SIG-M5 (cell line): ENCODE measurements around the gene TMEM135.
"Not testable (repeated sequence)": the region's sequence is repeated elsewhere in the genome, so short reads cannot be mapped to it uniquely, and the experiment has no call there.

Source experiments
- DNase-seq: peaks from one replicate; lab custom pipeline; 2025; lab: John Stamatoyannopoulos, UW

TMEM135 gene

DNA sequence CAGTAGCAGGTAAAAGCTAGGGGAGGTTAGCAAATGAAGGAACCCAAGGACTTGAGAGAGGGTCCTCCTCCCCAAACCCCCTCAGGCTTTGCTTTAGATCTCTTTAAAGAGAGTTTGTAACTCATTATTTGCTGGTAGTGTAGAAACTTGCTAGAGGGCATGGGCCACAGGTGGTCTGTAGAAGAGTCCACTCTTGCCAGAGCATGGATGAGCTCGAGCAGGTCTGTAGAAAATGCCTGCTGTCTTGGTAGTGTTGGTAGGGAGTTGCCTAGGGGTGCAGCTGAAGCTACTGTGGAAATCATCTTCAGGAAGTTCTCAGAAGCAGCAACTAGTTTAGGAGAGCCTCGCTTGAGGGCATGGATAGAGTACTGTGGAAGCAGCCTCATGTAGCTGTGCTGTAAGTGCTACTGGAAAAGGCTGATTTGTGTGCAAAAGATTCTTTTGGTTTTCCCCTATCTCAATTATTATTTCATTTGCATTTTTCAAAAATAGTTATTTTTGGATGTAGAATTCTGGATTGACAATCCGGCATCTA lies 104.3 kb downstream of the TMEM135 start:
- no peak for DNase-seq

DNA sequence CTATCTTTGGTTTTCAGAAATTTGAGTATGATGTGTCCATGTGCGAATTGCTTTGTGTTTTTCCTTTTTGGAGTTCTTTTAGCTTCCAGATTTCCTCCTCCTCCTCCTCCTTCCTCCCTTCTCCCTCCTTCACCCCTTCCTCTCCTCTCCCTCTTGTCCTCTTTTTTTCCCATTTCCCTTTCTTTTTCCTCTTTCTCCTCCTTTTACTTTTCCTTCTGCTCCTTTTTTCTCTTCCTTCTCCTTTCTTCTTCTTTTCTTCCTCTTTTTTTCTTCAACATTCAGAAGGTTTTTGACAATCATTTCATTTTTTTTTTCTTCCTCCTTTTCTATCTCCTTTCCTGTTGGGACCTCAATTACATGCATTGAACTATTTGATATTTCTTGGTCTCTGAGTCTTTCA lies 104.9 kb downstream of the TMEM135 start:
- no peak for DNase-seq

DNA sequence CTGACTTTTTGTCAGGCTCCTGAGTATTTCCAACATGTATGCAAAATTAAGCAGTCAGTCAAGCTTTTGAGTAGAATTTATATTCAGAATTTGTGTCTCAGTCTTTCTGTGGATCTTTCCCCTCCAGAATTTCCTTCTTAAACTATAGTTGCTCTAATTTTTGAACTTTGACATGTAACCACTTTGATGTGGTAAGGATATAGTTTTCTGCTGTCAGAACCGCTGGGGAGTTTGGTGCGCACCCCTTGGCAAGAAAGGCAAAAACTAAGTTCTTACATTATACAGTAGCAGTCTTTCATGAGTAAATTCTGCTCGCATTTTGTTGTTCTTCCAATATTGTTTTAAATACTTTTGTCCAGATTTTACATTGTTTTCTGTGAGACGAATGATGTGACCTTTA lies 105.9 kb downstream of the TMEM135 start:
- DNase-seq, result no peak

DNA sequence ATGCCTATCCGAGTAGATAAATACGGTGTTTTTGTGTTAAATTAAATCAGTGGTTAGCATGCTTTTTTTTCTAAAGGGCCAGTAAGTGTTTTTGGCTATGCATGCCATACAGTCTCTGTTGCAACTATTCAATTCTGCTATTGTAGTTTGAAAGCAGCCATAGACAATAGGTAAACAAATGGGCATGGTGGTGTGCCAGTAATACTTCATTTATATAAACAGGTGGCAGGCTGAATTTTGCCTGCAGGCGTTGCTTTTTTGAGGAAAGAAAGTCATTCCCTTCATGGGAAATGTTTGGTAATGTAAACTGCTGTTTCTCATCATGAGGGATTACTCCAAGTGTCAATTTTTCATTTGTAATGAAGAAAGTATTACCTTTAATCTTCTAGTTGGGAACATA lies 106.5 kb downstream of the TMEM135 start:
- no peak for DNase-seq

DNA sequence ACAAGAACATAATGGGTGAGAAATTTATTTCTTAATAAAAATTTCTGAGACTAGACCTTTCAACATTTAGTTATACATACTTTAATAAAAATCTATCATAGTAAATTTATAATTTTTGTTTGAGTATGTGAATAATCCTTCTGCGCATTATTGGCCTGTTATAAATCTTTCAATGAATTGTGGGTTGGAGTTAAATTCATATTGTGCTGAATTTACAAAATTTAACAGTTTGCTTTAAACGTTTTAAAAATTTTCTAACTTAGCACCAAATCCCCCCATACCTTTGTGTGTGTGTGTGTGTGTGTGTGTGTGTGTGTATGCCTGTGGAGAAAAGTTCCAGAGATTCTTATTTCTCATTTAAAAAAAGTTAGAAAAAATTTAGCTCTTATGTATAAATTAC lies 111.0 kb downstream of the TMEM135 start:
- DNase-seq, result no peak

DNA sequence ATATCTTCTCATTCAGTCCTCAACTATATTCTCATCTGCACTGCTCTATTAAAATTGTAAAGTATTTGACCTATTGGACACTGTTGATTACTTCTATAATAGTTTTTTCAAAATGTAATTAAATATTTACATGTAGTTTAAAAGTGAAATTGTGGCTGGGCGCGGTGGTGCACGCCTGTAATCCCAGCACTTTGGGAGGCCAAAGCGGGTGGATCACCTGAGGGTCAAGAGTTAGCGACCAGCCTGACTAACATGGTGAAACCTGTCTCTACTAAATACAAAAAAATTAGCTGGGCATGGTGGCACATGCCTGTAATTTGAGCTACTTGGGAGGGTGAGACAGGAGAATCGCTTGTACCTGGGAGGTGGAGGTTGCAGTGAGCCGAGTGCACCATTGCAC lies 112.0 kb downstream of the TMEM135 start:
- DNase-seq, result not testable (repeated sequence)

DNA sequence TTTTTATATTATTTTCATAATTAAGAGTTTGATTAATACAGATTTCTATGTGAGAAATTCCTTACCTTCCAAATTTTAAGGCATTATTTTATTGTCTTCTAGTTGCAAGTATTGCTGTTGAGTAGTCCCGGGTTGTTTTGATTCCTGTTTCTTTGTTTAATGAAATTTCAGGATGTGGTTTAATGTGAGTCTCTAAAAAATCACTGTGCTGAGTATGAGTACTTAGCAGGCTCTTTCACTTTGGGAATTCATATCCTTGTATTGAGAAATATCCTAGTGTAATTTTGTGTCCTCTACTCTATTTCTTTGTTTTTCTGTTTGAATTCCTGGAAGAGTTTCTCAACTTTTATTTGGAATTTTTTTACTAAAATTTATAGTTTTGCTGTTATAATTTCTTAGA lies 113.2 kb downstream of the TMEM135 start:
- DNase-seq, result no peak

DNA sequence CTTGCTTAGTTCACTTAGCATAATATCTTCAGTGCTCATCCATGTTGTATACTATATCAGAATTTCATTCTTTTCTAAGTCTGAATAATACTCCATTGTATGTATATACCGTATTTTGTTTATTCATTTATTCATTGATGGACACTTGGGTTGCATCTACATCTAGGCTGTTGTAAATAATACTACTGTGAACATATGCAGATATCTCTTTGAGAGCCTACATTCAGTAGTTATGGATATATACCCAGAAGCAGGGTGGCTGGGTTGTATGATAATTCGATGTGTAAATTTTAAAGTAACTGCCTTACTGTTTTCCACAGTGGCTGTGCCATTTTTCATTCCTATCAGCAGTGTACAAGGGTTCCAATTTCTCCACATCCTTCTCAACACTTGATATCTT lies 116.5 kb downstream of the TMEM135 start:
- no peak for DNase-seq

DNA sequence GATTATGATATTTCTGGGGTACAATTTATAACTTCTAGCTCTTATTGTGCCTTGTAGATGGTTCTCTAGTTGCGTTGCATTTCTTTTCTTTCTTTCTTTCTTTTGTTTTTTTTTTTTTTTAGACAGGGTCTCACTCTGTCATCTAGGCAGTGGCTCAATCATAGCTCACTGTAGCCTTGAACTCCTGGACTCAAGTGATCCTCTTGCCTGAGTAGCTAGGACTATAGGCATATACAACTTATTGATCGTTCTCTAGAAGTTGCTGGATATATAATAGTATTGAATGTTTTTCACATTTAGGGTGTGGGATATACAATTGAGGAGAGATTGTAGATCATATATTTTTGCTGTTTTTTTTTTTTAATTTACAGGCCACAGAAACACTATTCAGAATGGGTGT lies 119.2 kb downstream of the TMEM135 start:
- no peak for DNase-seq

DNA sequence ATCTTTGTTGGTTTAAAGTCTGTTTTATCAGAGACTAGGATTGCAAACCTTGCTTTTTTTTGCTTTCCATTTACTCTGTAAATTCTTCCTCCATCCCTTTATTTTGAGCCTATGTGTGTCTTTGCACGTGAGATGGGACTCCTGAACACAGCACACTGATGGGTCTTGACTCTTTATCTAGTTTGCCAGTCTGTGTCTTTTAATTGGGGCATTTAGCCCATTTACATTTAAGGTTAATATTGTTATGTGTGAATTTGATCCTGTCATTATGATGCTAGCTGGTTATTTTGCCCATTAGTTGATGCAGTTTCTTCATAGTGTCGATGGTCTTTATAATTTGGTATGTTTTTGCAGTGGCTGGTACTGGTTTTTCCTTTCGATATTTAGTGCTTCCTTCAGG lies 131.3 kb downstream of the TMEM135 start:
- not testable (repeated sequence) for DNase-seq

DNA sequence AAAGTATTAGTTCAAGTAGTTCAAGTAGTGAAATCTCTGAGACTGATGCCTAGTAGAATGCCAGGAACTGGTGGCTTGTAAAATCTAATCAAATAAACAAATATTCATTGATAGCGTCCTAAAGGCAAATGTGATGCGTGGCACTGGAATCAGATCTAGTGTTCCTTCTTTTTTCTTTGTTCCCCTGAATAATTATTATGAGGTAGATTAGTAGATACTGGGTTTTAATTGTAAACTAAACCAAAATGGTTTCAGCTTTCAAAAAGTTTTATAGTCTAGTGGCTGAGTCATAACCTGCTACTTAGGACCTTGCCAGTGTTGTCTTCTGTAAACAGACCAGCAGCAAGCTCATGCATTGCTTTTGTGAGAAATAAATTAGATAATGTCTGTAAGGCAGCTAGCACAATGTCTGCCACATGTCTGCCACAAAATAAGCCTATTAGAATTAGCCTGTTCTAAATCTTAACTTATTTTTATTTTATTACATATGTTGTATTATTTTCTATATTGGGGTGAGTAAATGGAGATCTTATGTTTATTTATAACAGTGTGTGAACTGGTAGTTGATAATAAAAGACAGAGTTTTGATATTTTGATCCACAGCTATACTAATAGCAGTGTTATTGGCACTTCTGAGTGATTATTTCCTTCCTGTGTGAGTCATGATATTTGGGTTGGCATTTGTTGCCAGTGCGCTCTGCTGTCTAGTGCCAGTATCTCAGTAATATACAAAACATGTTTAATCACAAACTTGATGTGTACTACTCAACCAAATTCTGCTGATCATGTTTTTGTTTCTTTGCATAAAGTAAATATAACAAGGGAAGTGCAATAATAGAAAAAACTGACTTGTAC lies 135.7 kb downstream of the TMEM135 start:
- DNase-seq, result no peak

DNA sequence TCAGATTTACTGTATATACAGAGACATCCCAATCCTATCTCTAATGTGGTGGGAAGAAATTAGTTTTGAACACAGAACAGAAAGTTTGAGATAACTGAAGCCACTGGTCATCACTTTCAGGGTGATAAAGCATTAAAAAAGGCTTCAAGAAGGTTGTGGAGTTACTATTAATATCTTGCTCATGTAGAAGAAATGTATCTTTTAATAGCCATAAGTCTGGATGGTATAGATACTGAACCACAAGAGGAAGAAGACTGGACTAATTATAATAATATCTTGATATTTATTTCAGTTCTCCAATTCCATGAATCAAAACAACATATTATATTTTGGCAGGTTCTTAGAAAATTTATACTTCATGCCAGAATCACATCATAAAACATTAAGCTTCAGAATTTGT lies 137.1 kb downstream of the TMEM135 start:
- no peak for DNase-seq

DNA sequence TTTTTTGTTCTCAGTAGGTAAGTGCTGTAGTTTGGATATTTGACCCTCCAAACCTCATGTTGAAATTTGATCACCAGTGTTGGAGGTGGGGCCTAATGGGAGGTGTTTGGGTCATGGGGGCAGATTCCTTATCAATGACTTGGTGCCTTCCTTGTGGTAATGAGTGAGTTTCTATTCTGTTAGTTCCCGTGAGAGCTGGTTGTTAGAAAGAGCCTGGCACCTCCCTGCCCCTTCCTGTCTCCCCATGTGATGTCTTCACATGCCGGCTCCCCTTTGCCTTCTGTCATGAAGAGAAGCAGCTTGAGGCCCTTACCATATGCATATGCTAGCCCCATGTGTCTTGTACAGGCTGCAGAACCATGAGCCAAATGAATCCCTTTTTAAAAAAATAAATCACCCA lies 138.3 kb downstream of the TMEM135 start:
- no peak for DNase-seq

DNA sequence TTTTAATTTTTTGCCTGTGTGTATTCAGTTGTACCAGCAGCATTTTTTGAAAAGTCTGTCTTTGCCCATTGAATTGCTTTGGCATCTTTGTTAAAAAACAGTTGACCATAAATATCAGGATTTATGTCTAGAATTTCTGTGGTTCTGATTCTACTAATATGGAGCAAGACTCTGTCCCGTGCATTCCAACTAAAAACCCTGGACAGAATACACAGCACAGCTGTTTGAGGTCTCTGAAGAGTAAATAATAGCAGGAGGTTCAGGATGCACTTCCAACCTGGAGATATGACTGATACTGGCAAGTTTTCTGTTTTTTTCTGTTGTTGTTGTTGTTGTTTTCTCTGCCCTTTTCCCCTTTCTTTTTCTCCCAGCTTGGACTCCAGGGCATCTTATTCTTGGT lies 141.9 kb downstream of the TMEM135 start:
- no peak for DNase-seq

DNA sequence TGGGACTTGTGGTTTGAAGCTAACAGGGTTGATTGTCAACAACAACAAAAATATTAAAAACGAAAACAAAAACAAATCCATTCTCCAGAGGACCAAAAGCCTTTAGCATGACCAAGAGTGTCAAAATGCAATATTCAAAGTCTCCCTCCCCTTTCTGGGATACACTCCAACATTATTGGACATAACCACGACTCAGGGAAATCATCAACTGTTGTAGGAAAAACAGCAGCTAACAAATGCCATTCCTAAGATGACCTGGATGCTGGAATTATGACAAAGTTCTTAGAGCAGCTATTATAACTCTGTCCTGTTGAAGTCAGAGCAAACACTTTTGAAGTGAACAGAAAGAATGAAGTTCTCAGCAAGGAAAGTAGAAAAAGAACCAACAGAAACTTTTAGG lies 143.0 kb downstream of the TMEM135 start:
- no peak for DNase-seq

DNA sequence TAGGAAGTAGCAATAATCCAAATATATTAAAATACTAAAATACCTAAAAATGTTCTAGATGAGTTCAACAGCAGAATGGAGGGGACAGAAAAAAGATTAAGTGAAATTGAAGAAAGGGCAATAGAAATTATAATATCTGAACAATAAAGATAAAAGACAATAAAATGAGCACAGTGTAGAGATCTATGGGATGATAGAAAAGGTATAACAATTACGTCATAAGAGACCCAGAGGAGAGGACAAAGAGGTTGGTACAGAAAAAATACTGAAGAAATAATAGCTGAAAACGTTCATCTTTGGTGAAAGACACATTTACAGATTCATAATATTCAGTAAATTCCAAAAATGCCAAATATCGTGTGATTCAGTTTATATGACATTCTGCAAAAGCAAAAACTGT lies 143.4 kb downstream of the TMEM135 start:
- no peak for DNase-seq

DNA sequence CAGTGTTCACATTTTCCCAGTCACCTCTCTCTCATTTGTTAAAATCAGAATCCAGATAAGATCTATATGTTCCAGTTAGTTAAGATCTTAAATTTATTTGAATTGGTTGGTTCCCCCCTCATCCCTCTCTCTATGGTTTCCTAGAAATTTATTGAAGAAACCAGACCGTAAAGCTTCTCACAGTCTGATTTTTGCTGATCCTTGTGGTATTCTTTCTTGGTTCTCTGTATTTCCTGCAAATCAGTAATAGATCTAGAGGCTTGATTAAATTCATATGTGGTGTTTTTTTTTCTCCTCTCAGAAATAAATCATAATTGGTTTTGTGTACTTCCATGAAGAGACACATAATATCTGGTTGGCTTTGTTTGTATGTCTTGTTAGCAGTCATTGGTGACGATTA lies 147.5 kb downstream of the TMEM135 start:
- no peak for DNase-seq

DNA sequence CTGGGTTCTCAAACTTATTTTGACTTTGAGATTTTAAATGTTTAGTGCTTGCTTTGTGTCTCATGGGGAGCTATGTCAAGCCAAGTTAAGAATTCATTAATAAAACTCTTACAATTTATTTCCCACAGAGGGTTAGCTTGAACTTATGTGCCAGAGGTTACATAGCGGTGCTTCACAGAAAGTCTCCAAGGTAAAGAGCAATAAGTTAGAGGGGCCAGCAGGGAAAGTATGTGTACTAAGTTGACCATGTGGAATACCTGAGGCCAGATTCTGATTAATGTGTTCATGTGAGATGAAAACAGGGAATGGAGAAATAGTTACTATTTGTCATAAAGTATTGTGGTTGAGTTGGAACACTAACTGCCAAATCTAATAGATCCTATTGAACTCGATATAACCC lies 149.3 kb downstream of the TMEM135 start:
- DNase-seq, result no peak

DNA sequence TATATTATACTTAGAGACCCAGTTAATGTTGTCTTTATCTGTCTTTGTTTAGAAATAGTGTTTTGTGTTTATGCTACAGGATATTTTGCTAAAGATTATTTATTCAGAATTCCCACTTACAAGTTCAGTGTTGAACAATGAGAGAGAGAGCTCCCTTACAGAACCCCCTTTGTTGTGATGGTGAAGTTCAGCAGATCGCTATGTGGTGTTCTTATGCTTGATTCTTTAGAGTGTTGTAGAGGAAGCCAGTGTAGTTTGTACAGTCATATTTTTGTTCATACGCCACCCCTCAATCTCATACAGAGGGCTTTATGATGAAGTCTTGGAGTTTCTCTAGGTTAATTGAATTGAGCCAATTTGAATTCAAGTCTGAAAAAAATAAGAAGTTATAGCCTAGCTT lies 150.2 kb downstream of the TMEM135 start:
- DNase-seq, result no peak

DNA sequence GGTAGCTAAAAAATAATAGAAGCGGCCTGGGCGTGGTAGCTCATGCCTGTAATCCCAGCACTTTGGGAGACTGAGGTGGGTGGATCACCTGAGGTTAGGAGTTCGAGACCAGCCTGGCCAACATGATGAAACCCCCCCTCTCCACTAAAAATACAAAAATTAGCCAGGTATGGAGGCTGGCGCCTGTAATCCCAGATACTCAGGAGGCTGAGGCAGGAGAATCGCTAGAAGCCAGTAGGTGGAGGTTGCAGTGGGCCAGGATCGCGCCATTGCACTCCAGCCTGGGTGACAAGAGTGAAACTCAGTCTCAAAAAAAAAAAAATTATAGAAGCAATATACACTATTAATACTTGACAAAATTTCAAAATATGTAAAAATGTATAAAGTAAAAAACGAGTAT lies 150.7 kb downstream of the TMEM135 start:
- not testable (repeated sequence) for DNase-seq

DNA sequence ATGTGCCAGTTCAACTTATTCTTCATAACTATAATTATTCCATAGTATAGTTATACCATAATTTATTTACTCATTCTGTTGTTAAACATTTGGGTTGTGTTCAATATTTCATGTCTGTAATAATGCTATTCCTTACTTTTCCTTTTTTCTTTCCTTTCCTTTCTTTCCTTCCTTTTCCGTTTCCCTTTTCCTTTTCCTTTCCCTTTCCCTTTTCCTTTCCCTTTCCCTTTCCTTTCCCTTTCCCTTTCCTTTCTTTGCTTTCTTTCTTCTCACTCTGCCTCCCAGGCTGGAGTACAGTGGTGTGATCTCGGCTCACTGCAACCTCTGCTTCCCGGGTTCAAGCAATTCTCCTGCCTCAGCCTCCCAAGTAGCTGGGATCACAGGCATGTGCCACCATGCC lies 151.2 kb downstream of the TMEM135 start:
- not testable (repeated sequence) for DNase-seq

DNA sequence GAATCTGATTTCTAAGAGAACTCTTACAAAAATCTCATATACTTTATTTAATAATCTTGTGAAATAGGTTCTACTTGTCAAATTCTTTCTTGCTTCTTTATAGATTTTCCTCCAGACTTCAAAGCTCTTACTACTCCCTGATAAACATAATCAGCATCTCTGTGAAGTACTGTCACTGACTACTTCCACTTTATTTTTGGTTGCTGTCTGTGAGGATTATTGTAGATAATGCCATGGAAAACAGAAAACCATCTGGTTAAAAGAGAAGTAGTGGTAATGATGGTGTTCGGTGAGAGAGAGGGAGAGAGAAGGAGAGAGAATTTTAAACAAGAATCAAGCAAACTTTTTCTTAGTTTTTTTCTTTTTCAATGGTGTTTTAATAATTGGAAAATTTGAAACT lies 152.3 kb downstream of the TMEM135 start:
- DNase-seq, result no peak

DNA sequence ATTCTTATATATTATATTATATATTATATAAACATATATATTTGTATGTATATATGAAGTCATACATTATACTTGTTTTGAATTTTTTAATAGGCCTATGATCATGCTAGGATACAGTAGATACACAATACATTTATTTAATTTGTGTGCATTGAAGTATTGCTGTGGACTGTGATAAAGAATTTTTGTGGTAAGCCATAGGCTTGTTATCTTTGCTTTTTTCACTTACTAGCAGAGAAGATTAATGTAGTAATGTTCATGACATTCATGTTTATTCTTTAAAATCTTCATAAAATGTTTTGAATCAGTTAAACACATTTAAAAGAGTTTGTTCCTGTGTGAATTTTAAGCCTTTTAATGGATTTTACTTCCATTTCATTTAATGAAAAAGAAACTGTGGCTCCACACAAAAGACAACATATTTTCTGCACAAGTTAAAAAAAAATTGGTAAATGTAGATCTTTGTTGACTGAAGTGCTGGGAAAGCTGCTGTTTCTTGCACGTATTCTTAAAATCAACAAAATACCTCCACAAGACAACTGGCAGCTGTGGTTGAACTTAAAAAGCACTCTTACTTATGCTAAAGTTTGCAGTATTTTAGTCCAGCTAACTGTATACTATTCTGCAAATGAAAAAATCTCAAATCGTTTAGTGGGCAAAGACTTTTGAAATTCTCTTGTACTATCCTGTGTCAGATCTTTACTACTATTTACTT lies 156.2 kb downstream of the TMEM135 start:
- no peak for DNase-seq
